CD14-positive monocyte (primary cell): ENCODE data around the gene LYPD4. TPM values are rescaled to one million over a fixed set of nuclear protein-coding genes. Genes with fewer than 3 reads are reported as not detected.

Experiments
- DNase-seq, 3 donors: peaks; one replicate each; pipeline ENCODE4 v3.0.0-alpha.2; 2011 to 2022
- H2AFZ ChIP-seq: 2 replicates; pipeline ENCODE4 v1.6.0; 2012; ENCODE audit warnings: mild to moderate bottlenecking, low read depth, low read length, inconsistent platforms; ENCODE audit not compliant: insufficient read depth, poor library complexity, severe bottlenecking
- H3K27ac ChIP-seq, 2 donors: 1 replicate in 1 of 2; 2 replicates in 1 of 2; pipeline ENCODE4 v1.5.1; 2012 to 2013; ENCODE audit warnings: low read length in 2 of 2, control low read depth in 1 of 2, inconsistent platforms in 1 of 2, low read depth in 1 of 2, mild to moderate bottlenecking in 1 of 2
- H3K27me3 ChIP-seq, 2 donors: one replicate each; pipeline versions ENCODE4 v1.6.0 to v1.6.1; 2011 to 2013; ENCODE audit warnings: low read length in 2 of 2; ENCODE audit not compliant: control insufficient read depth in 2 of 2, insufficient read depth in 2 of 2
- H3K36me3 ChIP-seq, 2 donors: replicated peaks in 1 of 2; 1 replicate in 1 of 2; 2 replicates in 1 of 2; pipeline versions ENCODE4 v1.5.1 to v1.6.1; 2012 to 2013; ENCODE audit warnings: low read length in 2 of 2, control low read depth in 1 of 2, inconsistent platforms in 1 of 2, mild to moderate bottlenecking in 1 of 2; ENCODE audit not compliant: insufficient read depth in 2 of 2, control insufficient read depth in 1 of 2
- H3K4me1 ChIP-seq, 2 donors: 1 replicate in 1 of 2; 2 replicates in 1 of 2; pipeline versions ENCODE4 v1.5.1 to v1.6.1; 2012 to 2013; ENCODE audit warnings: low read length in 2 of 2, control low read depth in 1 of 2, inconsistent platforms in 1 of 2, mild to moderate bottlenecking in 1 of 2, moderate library complexity in 1 of 2; ENCODE audit not compliant: insufficient read depth in 2 of 2, control insufficient read depth in 1 of 2
- H3K4me2 ChIP-seq: replicated peaks from 2 replicates; pipeline ENCODE3; 2012; ENCODE audit warnings: low read length, moderate library complexity, mild to moderate bottlenecking; ENCODE audit not compliant: poor library complexity, severe bottlenecking; ENCODE audit errors: extremely low read depth
- H3K4me3 ChIP-seq, 3 experiments: fragments of 200-600 bp in 1 of 3; sonication (generic) in 1 of 3; replicated peaks in 1 of 3; 1 replicate in 2 of 3; 2 replicates in 1 of 3; pipeline ENCODE4 v1.5.1; 2011 to 2013; ENCODE audit warnings: low read length in 3 of 3, mild to moderate bottlenecking in 3 of 3, control low read depth in 2 of 3, low read depth in 2 of 3, inconsistent platforms in 1 of 3, moderate library complexity in 1 of 3
- H3K79me2 ChIP-seq: 2 replicates; pipeline ENCODE4 v1.6.0; 2012; ENCODE audit warnings: mild to moderate bottlenecking, control low read depth, inconsistent platforms, low read length, moderate library complexity; ENCODE audit not compliant: insufficient read depth
- H3K9ac ChIP-seq: 2 replicates; pipeline ENCODE4 v1.6.0; 2017; ENCODE audit warnings: low read length, mild to moderate bottlenecking; ENCODE audit not compliant: insufficient read depth, poor library complexity, severe bottlenecking
- H3K9me3 ChIP-seq, 2 donors: replicated peaks in 1 of 2; 1 replicate in 1 of 2; 2 replicates in 1 of 2; pipeline versions ENCODE4 v1.5.1 to v1.6.1; 2012 to 2013; ENCODE audit warnings: low read length in 2 of 2, control low read depth in 1 of 2; ENCODE audit not compliant: control insufficient read depth in 1 of 2, insufficient read depth in 1 of 2
- H4K20me1 ChIP-seq: 2 replicates; pipeline ENCODE4 v1.6.0; 2012; ENCODE audit warnings: mild to moderate bottlenecking, low read length, control low read depth, moderate library complexity; ENCODE audit not compliant: insufficient read depth
- H3K27ac Mint-ChIP-seq, 7 donors: one replicate each; pipeline ENCODE4 v1.8.0; 2020; ENCODE audit warnings: mild to moderate bottlenecking in 7 of 7, mixed read lengths in 7 of 7, moderate library complexity in 6 of 7, inconsistent platforms in 2 of 7
- H3K27me3 Mint-ChIP-seq, 3 donors: one replicate each; pipeline ENCODE4 v1.8.0; 2021 to 2022; ENCODE audit warnings: low read depth in 3 of 3, mild to moderate bottlenecking in 3 of 3, mixed read lengths in 3 of 3, moderate library complexity in 3 of 3, inconsistent platforms in 1 of 3
- H3K36me3 Mint-ChIP-seq, 2 donors: one replicate each; pipeline ENCODE4 v1.8.0; 2020; ENCODE audit warnings: mixed read lengths in 2 of 2, inconsistent platforms in 1 of 2, mild to moderate bottlenecking in 1 of 2
- H3K4me1 Mint-ChIP-seq: one replicate; pipeline ENCODE4 v1.8.0; 2020; ENCODE audit warnings: mild to moderate bottlenecking, mixed read lengths
- H3K4me3 Mint-ChIP-seq, 2 donors: one replicate each; pipeline ENCODE4 v1.8.0; 2020; ENCODE audit warnings: mild to moderate bottlenecking in 2 of 2, mixed read lengths in 2 of 2, moderate library complexity in 1 of 2
- H3K9me3 Mint-ChIP-seq, 7 donors: one replicate each; pipeline ENCODE4 v1.8.0; 2020 to 2022; ENCODE audit warnings: mixed read lengths in 7 of 7, mild to moderate bottlenecking in 6 of 7, moderate library complexity in 6 of 7, inconsistent platforms in 2 of 7
- CTCF ChIP-seq: fragments of 200-600 bp; IDR thresholded peaks from one replicate; pipeline ENCODE4 v1.8.0; 2022; ENCODE audit warnings: antibody characterized with exemption, mild to moderate bottlenecking
- WGBS: methylation state at CpG from one replicate; pipeline ENCODE4 v1.1.5; 2013; ENCODE audit warnings: missing lambda C conversion rate; ENCODE audit not compliant: insufficient coverage; 5-methylcytosine and 5-hydroxymethylcytosine counted together
- intact Hi-C, 2 donors: fragments of 100-400 bp; cut with micrococcal nuclease; formaldehyde crosslinking; loops; one replicate each; pipeline versions ENCODE4 v1.15.0 to v1.15.1; 2023
- polyA plus RNA-seq, 3 donors: library from polyadenylated mRNA; depleted of rRNA in 1 of 3; unstranded in 2 of 3; stranded (reverse) in 1 of 3; fragments of 300-500 nt in 2 of 3; fragments of >200 nt in 1 of 3; fragmentation: Illumina TruSeq in 2 of 3; gene quantifications; 1 replicate in 2 of 3; 2 replicates in 1 of 3; pipeline ENCODE4 v1.2.3, GENCODE V29; 2012 to 2021

LYPD4 gene
- polyA plus RNA-seq, 3 donors = not detected

GRCh38 chr19:41861116-41861768 lies 16.8 kb upstream of the LYPD4 start:
- Histone ChIP-seq H3K4me3 (peak overlapping the region; percentile 59 to 95 (median 68)), H3K4me1 (peaks cover 36 to 43% of the 10 kb centered on the region in 2 donors), H3K9ac (peak overlapping the region; percentile 90), H3K27ac (peak overlapping the region in 1 of 2 donors; percentile 90), H4K20me1 (peaks cover 57% of the 10 kb centered on the region), H3K36me3 (peaks cover 38 to 50% of the 10 kb centered on the region in 2 donors), H2AFZ (peak overlapping the region; percentile 88), H3K79me2 (peaks cover 63% of the 10 kb centered on the region), H3K4me2 (peak overlapping the region; percentile 98), H3K27me3 (no peaks in the 10 kb centered on the region), H3K9me3 (no peaks in the 10 kb centered on the region)
- Mint-ChIP-seq H3K4me1 (peaks cover 46% of the 10 kb centered on the region), H3K4me3 (peak overlapping the region; percentile 92 to 93), H3K27me3 (peaks cover 0 to 3% (median 2%) of the 10 kb centered on the region in 3 donors), H3K36me3 (peaks cover 36 to 52% of the 10 kb centered on the region in 2 donors), H3K9me3 (no peaks in the 10 kb centered on the region), H3K27ac (peak overlapping the region; percentile 87 to 100 (median 91))
- peak in 1 of 3 donors; percentile 24 for DNase-seq
- intact Hi-C loops = loop anchor here (2.0 to 5.0 kb wide), 2 partner anchors 22 to 96 kb away; partner anchors contain the start of genes ARHGEF1 (in 2 of the 2) and RABAC1 (in 2 of the 2)
- no peak for TF ChIP-seq CTCF
- WGBS = 60% methylated on average over 1 of the region's 9 CpGs

GRCh38 chr19:41860419-41861115 lies 16.1 kb upstream of the LYPD4 start:
- Histone ChIP-seq H3K9ac (peak overlapping the region; percentile 90), H3K79me2 (peaks cover 58% of the 10 kb centered on the region), H3K36me3 (peaks cover 38 to 46% of the 10 kb centered on the region in 2 donors), H3K4me2 (peak overlapping the region; percentile 98), H3K27ac (peak overlapping the region; percentile 34 to 90), H4K20me1 (peaks cover 52% of the 10 kb centered on the region), H3K27me3 (no peaks in the 10 kb centered on the region), H3K4me1 (peaks cover 35 to 43% of the 10 kb centered on the region in 2 donors), H3K4me3 (peak overlapping the region; percentile 59 to 95 (median 68)), H3K9me3 (no peaks in the 10 kb centered on the region), H2AFZ (peak overlapping the region; percentile 88)
- DNase-seq = peak in 1 of 3 donors; percentile 29
- TF ChIP-seq CTCF = no peak
- Mint-ChIP-seq H3K27ac (peak overlapping the region; percentile 87 to 100 (median 91)), H3K9me3 (no peaks in the 10 kb centered on the region), H3K4me1 (peaks cover 45% of the 10 kb centered on the region), H3K36me3 (peaks cover 35 to 47% of the 10 kb centered on the region in 2 donors), H3K4me3 (peak overlapping the region; percentile 92 to 93), H3K27me3 (peaks cover 0 to 3% (median 2%) of the 10 kb centered on the region in 3 donors)
- intact Hi-C loops = loop anchor here (2.0 to 5.0 kb wide), 2 partner anchors 22 to 97 kb away; partner anchors contain the start of genes ARHGEF1 (in 2 of the 2) and RABAC1 (in 2 of the 2)
- WGBS = 1% methylated on average over 42 of the region's 45 CpGs
